CD14-positive monocyte (primary cell): ENCODE measurements around the gene RCC1. TPM values are rescaled to one million over a fixed set of nuclear protein-coding genes. Genes with fewer than 3 reads are reported as not detected.

Source experiments
- DNase-seq, 3 donors: peaks; one replicate each; pipeline ENCODE4 v3.0.0-alpha.2; 2011 to 2022
- H2AFZ ChIP-seq: 2 replicates; pipeline ENCODE4 v1.6.0; 2012; ENCODE audit warnings: mild to moderate bottlenecking, low read depth, low read length, inconsistent platforms; ENCODE audit not compliant: insufficient read depth, poor library complexity, severe bottlenecking
- H3K27ac ChIP-seq, 2 donors: 1 replicate in 1 of 2; 2 replicates in 1 of 2; pipeline ENCODE4 v1.5.1; 2012 to 2013; ENCODE audit warnings: low read length in 2 of 2, control low read depth in 1 of 2, inconsistent platforms in 1 of 2, low read depth in 1 of 2, mild to moderate bottlenecking in 1 of 2
- H3K27me3 ChIP-seq, 2 donors: one replicate each; pipeline versions ENCODE4 v1.6.0 to v1.6.1; 2011 to 2013; ENCODE audit warnings: low read length in 2 of 2; ENCODE audit not compliant: control insufficient read depth in 2 of 2, insufficient read depth in 2 of 2
- H3K36me3 ChIP-seq, 2 donors: replicated peaks in 1 of 2; 1 replicate in 1 of 2; 2 replicates in 1 of 2; pipeline versions ENCODE4 v1.5.1 to v1.6.1; 2012 to 2013; ENCODE audit warnings: low read length in 2 of 2, control low read depth in 1 of 2, inconsistent platforms in 1 of 2, mild to moderate bottlenecking in 1 of 2; ENCODE audit not compliant: insufficient read depth in 2 of 2, control insufficient read depth in 1 of 2
- H3K4me1 ChIP-seq, 2 donors: 1 replicate in 1 of 2; 2 replicates in 1 of 2; pipeline versions ENCODE4 v1.5.1 to v1.6.1; 2012 to 2013; ENCODE audit warnings: low read length in 2 of 2, control low read depth in 1 of 2, inconsistent platforms in 1 of 2, mild to moderate bottlenecking in 1 of 2, moderate library complexity in 1 of 2; ENCODE audit not compliant: insufficient read depth in 2 of 2, control insufficient read depth in 1 of 2
- H3K4me2 ChIP-seq: replicated peaks from 2 replicates; pipeline ENCODE3; 2012; ENCODE audit warnings: low read length, moderate library complexity, mild to moderate bottlenecking; ENCODE audit not compliant: poor library complexity, severe bottlenecking; ENCODE audit errors: extremely low read depth
- H3K4me3 ChIP-seq, 3 experiments: fragments of 200-600 bp in 1 of 3; sonication (generic) in 1 of 3; replicated peaks in 1 of 3; 1 replicate in 2 of 3; 2 replicates in 1 of 3; pipeline ENCODE4 v1.5.1; 2011 to 2013; ENCODE audit warnings: low read length in 3 of 3, mild to moderate bottlenecking in 3 of 3, control low read depth in 2 of 3, low read depth in 2 of 3, inconsistent platforms in 1 of 3, moderate library complexity in 1 of 3
- H3K79me2 ChIP-seq: 2 replicates; pipeline ENCODE4 v1.6.0; 2012; ENCODE audit warnings: mild to moderate bottlenecking, control low read depth, inconsistent platforms, low read length, moderate library complexity; ENCODE audit not compliant: insufficient read depth
- H3K9ac ChIP-seq: 2 replicates; pipeline ENCODE4 v1.6.0; 2017; ENCODE audit warnings: low read length, mild to moderate bottlenecking; ENCODE audit not compliant: insufficient read depth, poor library complexity, severe bottlenecking
- H3K9me3 ChIP-seq, 2 donors: replicated peaks in 1 of 2; 1 replicate in 1 of 2; 2 replicates in 1 of 2; pipeline versions ENCODE4 v1.5.1 to v1.6.1; 2012 to 2013; ENCODE audit warnings: low read length in 2 of 2, control low read depth in 1 of 2; ENCODE audit not compliant: control insufficient read depth in 1 of 2, insufficient read depth in 1 of 2
- H4K20me1 ChIP-seq: 2 replicates; pipeline ENCODE4 v1.6.0; 2012; ENCODE audit warnings: mild to moderate bottlenecking, low read length, control low read depth, moderate library complexity; ENCODE audit not compliant: insufficient read depth
- H3K27ac Mint-ChIP-seq, 7 donors: one replicate each; pipeline ENCODE4 v1.8.0; 2020; ENCODE audit warnings: mild to moderate bottlenecking in 7 of 7, mixed read lengths in 7 of 7, moderate library complexity in 6 of 7, inconsistent platforms in 2 of 7
- H3K27me3 Mint-ChIP-seq, 3 donors: one replicate each; pipeline ENCODE4 v1.8.0; 2021 to 2022; ENCODE audit warnings: low read depth in 3 of 3, mild to moderate bottlenecking in 3 of 3, mixed read lengths in 3 of 3, moderate library complexity in 3 of 3, inconsistent platforms in 1 of 3
- H3K36me3 Mint-ChIP-seq, 2 donors: one replicate each; pipeline ENCODE4 v1.8.0; 2020; ENCODE audit warnings: mixed read lengths in 2 of 2, inconsistent platforms in 1 of 2, mild to moderate bottlenecking in 1 of 2
- H3K4me1 Mint-ChIP-seq: one replicate; pipeline ENCODE4 v1.8.0; 2020; ENCODE audit warnings: mild to moderate bottlenecking, mixed read lengths
- H3K4me3 Mint-ChIP-seq, 2 donors: one replicate each; pipeline ENCODE4 v1.8.0; 2020; ENCODE audit warnings: mild to moderate bottlenecking in 2 of 2, mixed read lengths in 2 of 2, moderate library complexity in 1 of 2
- H3K9me3 Mint-ChIP-seq, 7 donors: one replicate each; pipeline ENCODE4 v1.8.0; 2020 to 2022; ENCODE audit warnings: mixed read lengths in 7 of 7, mild to moderate bottlenecking in 6 of 7, moderate library complexity in 6 of 7, inconsistent platforms in 2 of 7
- CTCF ChIP-seq: fragments of 200-600 bp; IDR thresholded peaks from one replicate; pipeline ENCODE4 v1.8.0; 2022; ENCODE audit warnings: antibody characterized with exemption, mild to moderate bottlenecking
- WGBS: methylation state at CpG from one replicate; pipeline ENCODE4 v1.1.5; 2013; ENCODE audit warnings: missing lambda C conversion rate; ENCODE audit not compliant: insufficient coverage; 5-methylcytosine and 5-hydroxymethylcytosine counted together
- intact Hi-C, 2 donors: fragments of 100-400 bp; cut with micrococcal nuclease; formaldehyde crosslinking; loops; one replicate each; pipeline versions ENCODE4 v1.15.0 to v1.15.1; 2023
- polyA plus RNA-seq, 3 donors: library from polyadenylated mRNA; depleted of rRNA in 1 of 3; unstranded in 2 of 3; stranded (reverse) in 1 of 3; fragments of 300-500 nt in 2 of 3; fragments of >200 nt in 1 of 3; fragmentation: Illumina TruSeq in 2 of 3; gene quantifications; 1 replicate in 2 of 3; 2 replicates in 1 of 3; pipeline ENCODE4 v1.2.3, GENCODE V29; 2012 to 2021

RCC1 gene
- polyA plus RNA-seq, 3 donors, result 8.7 to 10.6 (median 10.1) TPM

- no peak overlapping the region for H3K9ac ChIP-seq
- H3K27ac ChIP-seq, result no peak overlapping the region
- H3K27me3 Mint-ChIP-seq, result peaks cover 0 to 5% (median 0%) of the 10 kb centered on the region in 3 donors
- no peak overlapping the region for H3K4me3 ChIP-seq
- H3K4me1 ChIP-seq, result no peaks in the 10 kb centered on the region
- no peak overlapping the region for H3K4me2 ChIP-seq
- no peaks in the 10 kb centered on the region for H3K27me3 ChIP-seq
- DNase-seq, result no peak
- no peaks in the 10 kb centered on the region for H3K9me3 Mint-ChIP-seq
- no peak overlapping the region for H3K4me3 Mint-ChIP-seq
- H3K36me3 ChIP-seq, result no peaks in the 10 kb centered on the region
- no peaks in the 10 kb centered on the region for H3K9me3 ChIP-seq
- intact Hi-C loops, result loop anchor here in 1 of 2 donors (5.0 kb wide), 1 partner anchor 607 kb away; no protein-coding TSS in a partner anchor
- no peak overlapping the region for H2AFZ ChIP-seq
- no peaks in the 10 kb centered on the region for H3K36me3 Mint-ChIP-seq
- H3K79me2 ChIP-seq, result no peaks in the 10 kb centered on the region
- H3K27ac Mint-ChIP-seq, result no peak overlapping the region
- TF ChIP-seq CTCF, result no peak
- no CpG with 5 or more reads among the region's 4 CpGs for WGBS
- no peaks in the 10 kb centered on the region for H4K20me1 ChIP-seq
- no peaks in the 10 kb centered on the region for H3K4me1 Mint-ChIP-seq
Measured at GRCh38 chr1:28545246-28545628, 39.4 kb downstream of the RCC1 start.

DNA sequence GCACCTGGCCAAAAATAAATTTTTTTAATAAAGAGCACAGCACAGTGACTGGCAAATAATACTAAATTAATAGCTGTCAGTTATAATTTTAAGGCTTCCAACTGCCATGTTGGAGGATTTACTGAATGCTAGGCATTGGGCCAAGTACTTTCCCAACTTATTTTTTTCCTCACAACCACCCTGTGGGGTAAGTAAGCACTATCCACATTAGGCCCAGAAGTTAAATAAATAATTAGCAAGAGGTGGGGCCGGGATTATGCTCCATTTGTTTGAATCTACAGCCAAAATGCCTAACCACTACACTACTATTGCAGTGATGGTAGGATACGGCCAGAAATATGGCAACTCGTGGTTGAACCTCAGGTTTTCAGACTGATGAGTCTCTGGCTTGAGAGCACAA lies 42.5 kb downstream of the RCC1 start:
- intact Hi-C loops, result loop anchor here in 1 of 2 donors (5.0 kb wide), 1 partner anchor 604 kb away; no protein-coding TSS in a partner anchor
- Histone ChIP-seq H4K20me1 (no peaks in the 10 kb centered on the region), H3K9ac (no peak overlapping the region), H3K27ac (no peak overlapping the region), H3K4me2 (no peak overlapping the region), H3K27me3 (no peaks in the 10 kb centered on the region), H2AFZ (no peak overlapping the region), H3K9me3 (no peaks in the 10 kb centered on the region), H3K36me3 (no peaks in the 10 kb centered on the region), H3K79me2 (peaks cover 4% of the 10 kb centered on the region), H3K4me1 (peaks cover 4 to 8% of the 10 kb centered on the region in 2 donors), H3K4me3 (no peak overlapping the region)
- peaks cover 0 to 5% (median 0%) of the 10 kb centered on the region in 3 donors for H3K27me3 Mint-ChIP-seq
- no peaks in the 10 kb centered on the region for H3K9me3 Mint-ChIP-seq
- WGBS, result 100% methylated on average over 1 of the region's 3 CpGs
- no peak overlapping the region for H3K4me3 Mint-ChIP-seq
- H3K4me1 Mint-ChIP-seq, result peaks cover 2% of the 10 kb centered on the region
- no peaks in the 10 kb centered on the region for H3K36me3 Mint-ChIP-seq
- TF ChIP-seq CTCF, result no peak
- no peak for DNase-seq
- no peak overlapping the region for H3K27ac Mint-ChIP-seq
